GM21515 (cell line): ENCODE data around the gene TNFRSF8.
"Not testable (repeated sequence)": the region's sequence is repeated elsewhere in the genome, so short reads cannot be mapped to it uniquely, and the experiment has no call there.

Experiments used
- ATAC-seq: cut with Tn5 transposase; IDR thresholded peaks from one replicate; pipeline ENCODE4 v1.9.1; 2021; ENCODE audit not compliant: unreplicated experiment

Gene TNFRSF8

GRCh38 chr1:12083766-12084165 lies 20.7 kb downstream of the TNFRSF8 start:
- no peak for ATAC-seq

GRCh38 chr1:12085643-12086260 lies 22.6 kb downstream of the TNFRSF8 start:
- ATAC-seq: no peak

- no peak for ATAC-seq
These were observed 24.8 kb downstream of the TNFRSF8 start for GRCh38 chr1:12087797-12088314.

DNA sequence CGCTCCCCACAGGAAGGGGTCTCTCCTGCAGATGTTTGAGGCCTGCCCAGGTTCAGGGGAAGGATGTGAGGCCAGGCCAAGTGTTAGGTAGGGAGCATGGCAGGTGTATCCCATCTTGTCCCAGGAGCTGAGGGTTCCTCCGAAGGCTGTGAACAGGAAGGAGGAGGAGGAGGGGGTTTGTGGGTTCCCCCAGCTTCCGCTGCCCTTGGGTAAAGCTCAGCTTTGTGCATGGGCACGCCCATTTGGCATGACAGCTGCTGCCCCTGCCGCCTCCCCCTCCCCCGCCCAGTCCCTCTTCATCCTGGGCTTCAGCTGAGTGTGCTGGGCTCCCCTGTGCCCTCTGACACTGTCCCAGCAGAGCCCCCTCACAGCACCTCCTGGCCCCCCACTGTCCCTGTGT lies 25.5 kb downstream of the TNFRSF8 start:
- no peak for ATAC-seq

DNA sequence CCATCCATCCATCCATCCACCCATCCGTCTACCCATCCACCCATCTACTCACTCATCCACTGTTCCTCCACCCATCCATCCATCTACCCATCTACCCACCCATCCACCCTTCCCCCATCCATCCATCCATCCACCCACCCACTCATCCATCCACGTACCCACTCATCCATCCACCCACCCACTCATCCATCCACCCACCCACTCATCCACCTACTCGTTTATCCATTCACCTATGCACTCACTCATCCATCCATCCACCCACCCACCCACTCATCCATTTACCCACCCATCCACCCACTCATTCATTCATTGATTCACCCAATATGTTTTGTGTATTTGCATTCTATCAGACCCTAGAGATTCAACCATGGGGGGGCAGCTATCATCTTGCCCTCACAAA lies 27.2 kb downstream of the TNFRSF8 start:
- ATAC-seq: no peak

DNA sequence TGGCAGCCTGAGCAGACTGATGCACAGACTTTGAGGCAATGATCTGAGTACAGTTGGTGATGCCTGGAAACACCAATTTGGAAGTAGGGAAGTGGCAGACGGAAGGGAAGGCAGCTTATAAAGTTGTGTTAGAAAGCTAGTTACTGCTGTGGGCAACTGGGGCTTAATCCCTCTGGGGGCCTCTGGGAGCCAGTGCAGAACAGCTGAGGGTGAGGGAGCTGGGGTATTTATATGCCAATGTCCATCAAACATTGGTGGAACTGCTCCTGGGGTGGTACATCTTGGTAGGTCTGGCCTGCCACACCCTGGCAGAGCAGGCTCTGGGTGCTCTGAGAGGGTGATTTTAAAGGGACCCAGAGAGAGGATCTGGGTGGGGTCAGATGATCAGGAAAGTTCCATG lies 28.1 kb downstream of the TNFRSF8 start:
- no peak for ATAC-seq

DNA sequence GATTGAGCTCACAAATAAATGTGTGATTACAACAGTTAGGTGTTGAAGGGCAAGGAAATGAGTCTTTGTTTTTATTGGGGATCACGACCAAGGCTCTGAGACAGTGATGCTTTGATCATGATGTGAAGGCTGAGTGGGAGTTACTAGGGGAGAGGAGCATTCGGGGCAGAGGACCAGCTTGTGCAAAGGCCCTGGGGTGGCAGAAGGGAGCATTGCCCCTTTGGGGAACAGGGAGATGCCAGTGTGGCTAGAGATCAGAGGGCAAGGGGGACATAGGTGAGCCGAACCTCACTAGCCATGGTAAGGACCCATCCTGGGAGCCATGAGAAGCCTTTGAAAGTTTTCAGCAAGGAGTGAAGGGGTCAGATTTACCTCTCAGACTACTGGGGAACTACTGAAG lies 31.1 kb downstream of the TNFRSF8 start:
- no peak for ATAC-seq

GRCh38 chr1:12095452-12096263 lies 32.6 kb downstream of the TNFRSF8 start:
- ATAC-seq: no peak

- no peak for ATAC-seq
These were observed 33.5 kb downstream of the TNFRSF8 start for GRCh38 chr1:12096615-12097014.

DNA sequence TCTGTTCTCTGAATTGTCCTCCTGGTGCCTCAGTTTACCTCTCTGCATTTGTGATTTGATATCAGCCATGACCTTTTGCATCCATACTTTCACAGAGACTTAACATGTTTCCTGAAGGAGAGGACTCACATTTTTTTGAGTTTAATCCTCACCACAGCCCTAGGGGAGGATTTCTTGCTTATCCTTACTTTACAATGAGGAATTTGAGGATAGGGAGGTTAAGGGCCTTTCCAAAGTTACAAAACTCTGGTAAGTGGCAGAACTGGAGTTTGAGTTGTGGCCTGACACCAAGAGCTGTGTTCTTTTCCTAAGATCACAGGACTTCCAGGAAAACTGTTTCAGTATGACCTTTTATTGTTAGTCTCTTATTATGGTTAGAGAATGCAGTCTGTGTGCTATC lies 34.2 kb downstream of the TNFRSF8 start:
- no peak for ATAC-seq

- no peak for ATAC-seq
These were observed 35.7 kb downstream of the TNFRSF8 start for GRCh38 chr1:12098786-12099185.

GRCh38 chr1:12099610-12100009 lies 36.5 kb downstream of the TNFRSF8 start:
- no peak for ATAC-seq

- no peak for ATAC-seq
These were observed 37.0 kb downstream of the TNFRSF8 start for GRCh38 chr1:12100071-12100470.

DNA sequence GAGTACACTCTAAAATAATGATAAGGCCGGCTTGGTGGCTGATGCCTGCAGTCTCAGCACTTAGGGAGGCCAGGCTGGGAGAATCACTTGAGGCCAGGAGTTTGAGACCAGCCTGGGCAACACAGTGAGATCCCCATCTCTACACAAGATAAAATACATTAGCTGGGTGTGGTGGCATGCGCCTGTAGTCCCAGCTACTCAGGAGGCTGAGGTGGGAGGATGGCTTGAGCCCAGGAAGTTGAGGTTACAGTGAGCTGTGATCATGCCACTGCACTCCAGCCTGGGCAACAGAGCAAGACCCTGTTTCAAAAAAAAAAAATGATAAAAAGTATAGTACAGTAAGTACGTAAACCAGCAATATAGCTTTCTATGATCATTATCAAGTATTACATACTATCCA lies 38.0 kb downstream of the TNFRSF8 start:
- not testable (repeated sequence) for ATAC-seq

GRCh38 chr1:12102066-12102465 lies 39.0 kb downstream of the TNFRSF8 start:
- no peak for ATAC-seq

- no peak for ATAC-seq
These were observed 41.3 kb downstream of the TNFRSF8 start for GRCh38 chr1:12104417-12104816.

DNA sequence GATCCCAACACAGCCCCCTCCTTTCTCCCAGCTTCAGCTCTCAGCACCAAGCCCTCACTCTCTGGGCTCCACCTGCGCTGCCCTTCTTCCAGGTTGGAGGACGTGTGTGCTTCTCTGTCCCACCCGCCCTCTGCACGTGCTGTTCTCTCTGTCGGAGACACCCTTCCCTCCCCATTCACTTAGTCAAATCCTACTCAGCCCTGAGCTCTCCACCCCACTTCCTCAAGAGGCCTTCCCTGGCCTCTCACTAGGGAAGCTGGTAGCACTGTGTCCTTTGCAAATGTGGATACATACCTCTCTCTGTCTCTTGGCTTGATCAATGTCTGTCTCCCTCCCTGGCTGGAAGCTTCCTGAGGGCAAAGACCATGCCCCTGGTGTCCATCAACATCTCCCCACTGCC lies 43.0 kb downstream of the TNFRSF8 start:
- no peak for ATAC-seq

GRCh38 chr1:12106861-12107260 lies 43.8 kb downstream of the TNFRSF8 start:
- ATAC-seq: not testable (repeated sequence)

DNA sequence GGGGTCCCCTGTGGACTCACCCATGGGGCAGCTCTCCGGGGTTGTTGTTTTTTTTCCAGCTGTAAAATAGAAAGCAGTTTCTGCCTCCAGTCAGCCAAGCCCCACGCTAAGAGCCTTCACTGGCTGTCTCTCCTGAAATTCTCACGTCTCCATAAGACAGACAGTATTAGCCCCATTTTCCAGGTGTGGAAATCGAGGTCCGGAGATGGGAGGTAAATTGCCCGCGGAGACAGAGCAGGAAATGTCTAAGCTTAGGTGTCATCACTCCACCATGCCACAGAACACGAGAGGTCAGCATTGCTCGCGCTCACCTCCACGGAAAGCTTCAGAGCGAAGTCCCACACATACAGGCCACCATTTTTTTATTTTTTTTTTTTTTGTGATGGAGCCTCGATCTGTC lies 44.6 kb downstream of the TNFRSF8 start:
- no peak for ATAC-seq

GRCh38 chr1:12109901-12110300 lies 46.8 kb downstream of the TNFRSF8 start:
- no peak for ATAC-seq

DNA sequence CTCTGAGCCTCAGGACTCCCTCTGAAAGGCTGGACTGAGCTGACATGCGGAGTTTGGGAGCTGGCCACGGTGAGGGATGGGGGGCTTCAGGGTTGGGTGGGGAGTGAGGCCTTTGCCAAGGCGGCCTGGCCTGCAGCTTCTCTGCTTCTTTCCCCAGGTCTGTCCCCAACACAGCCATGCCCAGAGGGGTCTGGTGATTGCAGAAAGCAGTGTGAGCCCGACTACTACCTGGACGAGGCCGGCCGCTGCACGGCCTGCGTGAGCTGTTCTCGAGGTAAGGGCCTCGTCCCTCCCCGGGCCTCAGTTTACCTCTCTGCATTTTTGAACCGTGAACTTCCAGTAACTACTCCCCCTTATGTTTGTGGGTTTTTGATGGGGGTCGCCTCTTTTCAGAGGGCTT lies 48.6 kb downstream of the TNFRSF8 start:
- no peak for ATAC-seq

DNA sequence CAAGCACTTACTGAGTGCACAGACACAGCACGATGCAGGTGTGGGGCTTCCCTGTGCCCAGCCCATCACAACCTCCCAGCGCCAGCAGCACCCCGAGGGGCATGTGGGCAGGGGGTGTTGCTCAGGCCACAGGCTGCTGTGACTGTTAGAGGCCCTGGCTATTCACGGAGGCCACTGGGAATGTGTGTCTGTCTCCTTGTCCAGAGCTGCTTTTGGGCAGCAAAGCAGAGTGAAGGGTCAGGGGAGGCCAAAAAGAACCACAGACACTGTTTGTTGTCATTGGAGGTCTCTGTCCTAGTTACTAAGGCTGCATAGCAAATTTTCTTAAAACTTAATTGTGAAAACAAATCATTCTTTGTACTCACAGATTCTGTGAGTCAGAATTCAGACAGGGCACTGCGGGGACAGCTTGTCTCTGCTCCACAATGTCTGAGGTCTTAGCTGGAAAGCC lies 49.6 kb downstream of the TNFRSF8 start:
- no peak for ATAC-seq
